Kidney epithelial cell (primary cell): Measurements from ENCODE around the gene SESN1. TPM values are rescaled to one million over a fixed set of nuclear protein-coding genes. Genes with fewer than 3 reads are reported as not detected.

ENCODE experiments used
- DNase-seq: peaks from one replicate; pipeline ENCODE4 v3.0.0-alpha.2; 2010; ENCODE audit warnings: low read depth
- H3K27me3 ChIP-seq: 2 replicates; pipeline ENCODE4 v1.6.0; 2011; ENCODE audit warnings: low read length; ENCODE audit not compliant: control insufficient read depth, insufficient read depth
- H3K36me3 ChIP-seq: 2 replicates; pipeline ENCODE4 v1.5.1; 2011; ENCODE audit warnings: low read length; ENCODE audit not compliant: control insufficient read depth, insufficient read depth
- H3K4me3 ChIP-seq: 2 replicates; pipeline ENCODE4 v1.5.1; 2011; ENCODE audit warnings: low read depth, mild to moderate bottlenecking, control low read depth, low read length
- CTCF ChIP-seq: IDR thresholded peaks from 2 replicates; pipeline ENCODE4 v1.5.1; 2011; ENCODE audit warnings: mild to moderate bottlenecking, moderate library complexity, low read length, control low read depth, inconsistent platforms; ENCODE audit not compliant: insufficient read depth, poor library complexity, severe bottlenecking
- total RNA-seq: library from RNA; depleted of rRNA; stranded (reverse); fragments of >200 nt; gene quantifications from 2 replicates; pipeline ENCODE4 v1.2.3, GENCODE V29; 2015

Gene SESN1
- total RNA-seq, 1 donor from 2014 or later: 13.2 TPM

- no peak overlapping the region for H3K4me3 ChIP-seq
- H3K27me3 ChIP-seq: no peaks in the 10 kb centered on the region
- no peak for TF ChIP-seq CTCF
- no peak for DNase-seq
- H3K36me3 ChIP-seq: no peaks in the 10 kb centered on the region
Observed at GRCh38 chr6:109105681-109106080, 11.0 kb upstream of the SESN1 start.

- H3K27me3 ChIP-seq: no peaks in the 10 kb centered on the region
- no peak for TF ChIP-seq CTCF
- H3K4me3 ChIP-seq: no peak overlapping the region
- H3K36me3 ChIP-seq: no peaks in the 10 kb centered on the region
- no peak for DNase-seq
Observed at GRCh38 chr6:109104512-109104911, 9.9 kb upstream of the SESN1 start.

- no peak for DNase-seq
- Histone ChIP-seq H3K27me3 (no peaks in the 10 kb centered on the region), H3K36me3 (no peaks in the 10 kb centered on the region), H3K4me3 (no peak overlapping the region)
- no peak for TF ChIP-seq CTCF
Observed at GRCh38 chr6:109103942-109104341, 9.3 kb upstream of the SESN1 start.

- Histone ChIP-seq H3K36me3 (no peaks in the 10 kb centered on the region), H3K27me3 (no peaks in the 10 kb centered on the region), H3K4me3 (no peak overlapping the region)
- DNase-seq: no peak
- no peak for TF ChIP-seq CTCF
Observed at GRCh38 chr6:109102762-109103161, 8.1 kb upstream of the SESN1 start.

GRCh38 chr6:109097661-109098060, 3.0 kb upstream of the SESN1 start:
- Histone ChIP-seq H3K4me3 (no peak overlapping the region), H3K27me3 (no peaks in the 10 kb centered on the region), H3K36me3 (no peaks in the 10 kb centered on the region)
- no peak for TF ChIP-seq CTCF
- no peak for DNase-seq

GRCh38 chr6:109096208-109096607, 1.6 kb upstream of the SESN1 start:
- DNase-seq: no peak
- peak overlapping the region; percentile 90 for H3K4me3 ChIP-seq
- no peak for TF ChIP-seq CTCF

More at GRCh38 chr6:109096208-109096607, 1.6 kb upstream of the SESN1 start:
- no peaks in the 10 kb centered on the region for H3K36me3 ChIP-seq
- H3K27me3 ChIP-seq: no peaks in the 10 kb centered on the region
